ENCODE data around the gene SND1. TPM values are rescaled to one million over a fixed set of nuclear protein-coding genes. Genes with fewer than 3 reads are reported as not detected.

SND1 gene
- total and polyA plus RNA-seq, 10 of the 15 experiments (the other 5 are each of a cell fraction or from before 2014, with no cell fraction given), result 52.4 to 270 (median 146) TPM

- TF ChIP-seq MLLT1 (IDR thresholded peaks at IDR 0.05), result no peak
- TF ChIP-seq CEBPZ (IDR thresholded peaks at IDR 0.05; ENCODE audit: low read depth, low read length), result no peak
- TF ChIP-seq ZNF24 (IDR thresholded peaks at IDR 0.05), result no peak
- TF ChIP-seq TCF7 (IDR thresholded peaks at IDR 0.05; ENCODE audit: borderline replicate concordance), result no peak
- no peak for TF ChIP-seq IRF5 (IDR thresholded peaks at IDR 0.05; ENCODE audit: borderline replicate concordance)
- TF ChIP-seq CBFB (IDR thresholded peaks at IDR 0.05; ENCODE audit: low read depth), result no peak
- no peak for TF ChIP-seq E2F4 (IDR thresholded peaks at IDR 0.05; ENCODE audit: low read depth, low read length)
- TF ChIP-seq RB1 (IDR thresholded peaks at IDR 0.05; ENCODE audit: borderline replicate concordance), result no peak
- TF ChIP-seq NBN (IDR thresholded peaks at IDR 0.05), result no peak
These were observed 315.3 kb downstream of the SND1 start (continued) for GRCh38 chr7:127967281-127967680.

Measured in GM12878 (cell line).